ENCODE measurements around the gene CARNS1. TPM values are rescaled to one million over a fixed set of nuclear protein-coding genes. Genes with fewer than 3 reads are reported as not detected.

CARNS1 gene
- total and polyA plus RNA-seq, 2 of the 13 experiments (the other 11 are each of a cell fraction or from before 2014, with no cell fraction given), result not detected

GRCh38 chr11:67470337-67471002 is 55.0 kb downstream of the CARNS1 start:
- no peaks in the 10 kb centered on the region for H3K36me3 ChIP-seq (replicated peaks in 1 of 2; ENCODE audit: control insufficient read depth in 1 of 2, insufficient read depth in 2 of 2, low read length in 2 of 2)
- H3K4me2 ChIP-seq (ENCODE audit: low read depth, low read length), result peak overlapping the region; percentile 18; the same call in 1 of the 2 replicates
- FAIRE-seq (no peak), DNase-seq (ENCODE audit: low spot score) (no peak), ATAC-seq (no peak)
- no peak overlapping the region for H3K4me3 ChIP-seq (replicated peaks in 1 of 3; ENCODE audit: insufficient read depth in 1 of 3, low read depth in 2 of 3, low read length in 3 of 3)
- no TSS peak for BruUV-seq (replicated peaks)
- intact Hi-C loops (cut with micrococcal nuclease; ENCODE audit: unreplicated experiment) (no loop called here), in situ Hi-C loops (cut with HindIII; ENCODE audit: extremely low pct_ligation_motif_present, low pct_unique_long_range_greater_than_20kb) (no loop called here)
- POLR2A ChIA-PET, result interaction anchor here (1.1 to 1.4 kb wide), 2 partner anchors 69 to 117 kb away, joined by 3 to 4 read pairs; partner anchors contain the start of gene POLD4
- no peaks in the 10 kb centered on the region for H3K79me2 ChIP-seq (ENCODE audit: insufficient read depth, low read length)
- H3K27ac ChIP-seq (ENCODE audit: extremely low read length, insufficient read depth, low read length), result no peak overlapping the region
- peaks cover 71% of the 10 kb centered on the region for H3K4me1 ChIP-seq (ENCODE audit: insufficient read depth, low read length)
- TF ChIP-seq ZMYM3 (CRISPR knock-in tag; IDR thresholded peaks at IDR 0.05) (peak; percentile 29; the same call in 1 of the 2 replicates), TIGD3 (CRISPR knock-in tag; IDR thresholded peaks at IDR 0.05; ENCODE audit: borderline replicate concordance) (no peak), ZNF121 (CRISPR knock-in tag; IDR thresholded peaks at IDR 0.05) (0 out of 2 replicates have a peak, but pooled peaks have one; percentile 38), ATF4 (CRISPR knock-in tag; IDR thresholded peaks at IDR 0.05) (peak in 1 of 2 experiments; percentile 33; a peak in 1 of 4 replicates), ZNF18 (CRISPR knock-in tag; IDR thresholded peaks at IDR 0.05; ENCODE audit: insufficient replicate concordance) (peak; percentile 32), XBP1 (CRISPR knock-in tag; IDR thresholded peaks at IDR 0.05) (no peak), SRF (IDR thresholded peaks at IDR 0.05; ENCODE audit: low read depth, low read length) (no peak)
- H3K9me3 ChIP-seq (ENCODE audit: low read length), result no peaks in the 10 kb centered on the region
- no peak overlapping the region for H3K9ac ChIP-seq (ENCODE audit: insufficient read depth, low read depth, low read length)
- CTCF ChIA-PET (ENCODE audit: low intra/inter-chr PET ratio, low total read pairs), result no interaction called here
- no peaks in the 10 kb centered on the region for H3K27me3 ChIP-seq (ENCODE audit: control insufficient read depth in 1 of 2, insufficient read depth in 2 of 2, low read length in 2 of 2)
- H4K20me1 ChIP-seq (ENCODE audit: insufficient read depth, low read length), result no peaks in the 10 kb centered on the region
- WGBS (ENCODE audit: low lambda C conversion rate), result 27% methylated on average over 8 of the region's 8 CpGs
- peak overlapping the region; percentile 33 for H2AFZ ChIP-seq (ENCODE audit: low read length)
